Keratinocyte (primary cell): ENCODE measurements around the gene RPS8. TPM values are rescaled to one million over a fixed set of nuclear protein-coding genes. Genes with fewer than 3 reads are reported as not detected.

Experiments
- DNase-seq: peaks from one replicate; pipeline ENCODE4 v3.0.0-alpha.2; 2011; ENCODE audit warnings: low read depth, missing footprints, low spot score
- FAIRE-seq: peaks from 2 replicates; lab custom pipeline; 2011; peaks lifted over from hg19 to GRCh38; lab: Jason Lieb, UNC
- H2AFZ ChIP-seq: 2 replicates; pipeline ENCODE4 v1.6.0; 2012; ENCODE audit warnings: low read length, control low read depth, inconsistent platforms; ENCODE audit not compliant: control insufficient read depth
- H3K27ac ChIP-seq: 2 replicates; pipeline ENCODE4 v1.5.1; 2011; ENCODE audit warnings: low read length; ENCODE audit not compliant: control insufficient read depth, insufficient read depth
- H3K27me3 ChIP-seq: 3 replicates; pipeline ENCODE4 v1.6.0; 2011; ENCODE audit warnings: low read length; ENCODE audit not compliant: control insufficient read depth, insufficient read depth; ENCODE audit errors: extremely low read depth
- H3K36me3 ChIP-seq, 2 experiments: 2 replicates in 1 of 2; 3 replicates in 1 of 2; pipeline ENCODE4 v1.5.1; 2011; ENCODE audit warnings: low read length in 2 of 2, mild to moderate bottlenecking in 1 of 2; ENCODE audit not compliant: control insufficient read depth in 2 of 2, insufficient read depth in 2 of 2; ENCODE audit errors: extremely low read depth in 1 of 2
- H3K4me1 ChIP-seq: 3 replicates; pipeline ENCODE4 v1.5.1; 2011; ENCODE audit warnings: low read length; ENCODE audit not compliant: control insufficient read depth, insufficient read depth; ENCODE audit errors: extremely low read depth
- H3K4me2 ChIP-seq: 3 replicates; pipeline ENCODE4 v1.6.0; 2011; ENCODE audit warnings: low read depth, low read length; ENCODE audit not compliant: control insufficient read depth, insufficient read depth; ENCODE audit errors: extremely low read depth
- H3K4me3 ChIP-seq, 3 experiments: fragments of 200-600 bp in 1 of 3; sonication (generic) in 1 of 3; 2 replicates in 2 of 3; 3 replicates in 1 of 3; pipeline ENCODE4 v1.5.1; 2011 to 2016; ENCODE audit warnings: low read length in 3 of 3, mild to moderate bottlenecking in 3 of 3, control low read depth in 2 of 3, inconsistent platforms in 1 of 3, low read depth in 1 of 3, mixed read lengths in 1 of 3, mixed run types in 1 of 3, moderate library complexity in 1 of 3; ENCODE audit not compliant: control insufficient read depth in 2 of 3, insufficient read depth in 2 of 3; ENCODE audit errors: extremely low read depth in 1 of 3
- H3K79me2 ChIP-seq: 2 replicates; pipeline ENCODE4 v1.6.0; 2012; ENCODE audit warnings: low read length; ENCODE audit not compliant: control insufficient read depth, insufficient read depth
- H3K9ac ChIP-seq: 3 replicates; pipeline ENCODE4 v1.6.0; 2011; ENCODE audit warnings: low read length; ENCODE audit not compliant: control insufficient read depth, insufficient read depth; ENCODE audit errors: extremely low read depth
- H3K9me1 ChIP-seq: 3 replicates; pipeline ENCODE4 v1.6.0; 2011; ENCODE audit warnings: low read length; ENCODE audit not compliant: control insufficient read depth, insufficient read depth; ENCODE audit errors: extremely low read depth
- H3K9me3 ChIP-seq: 2 replicates; pipeline ENCODE4 v1.5.1; 2012; ENCODE audit warnings: low read depth, low read length; ENCODE audit not compliant: control insufficient read depth
- H4K20me1 ChIP-seq: 3 replicates; pipeline ENCODE4 v1.6.0; 2011; ENCODE audit warnings: low read length; ENCODE audit not compliant: control insufficient read depth, insufficient read depth; ENCODE audit errors: extremely low read depth
- CTCF ChIP-seq, 3 experiments: IDR thresholded peaks in 1 of 3; conservative IDR thresholded peaks in 1 of 3; optimal IDR thresholded peaks in 1 of 3; 2 replicates in 2 of 3; 3 replicates in 1 of 3; pipeline versions ENCODE3 to v1.5.1; 2011; ENCODE audit warnings: low read length in 3 of 3, mild to moderate bottlenecking in 3 of 3, moderate library complexity in 2 of 3, control low read depth in 1 of 3, inconsistent platforms in 1 of 3; ENCODE audit not compliant: insufficient read depth in 2 of 3; ENCODE audit errors: extremely low read depth in 1 of 3
- EZH2 ChIP-seq: IDR thresholded peaks from one replicate; pipeline ENCODE4 v1.6.1; 2012; ENCODE audit warnings: inconsistent platforms, mild to moderate bottlenecking, low read length, moderate library complexity
- dilution Hi-C: fragments of 300-500 bp; cut with MboI; formaldehyde crosslinking; loops from one replicate; pipeline ENCODE4 v1.7.0; 2020; ENCODE audit warnings: low sequenced_read_pairs; ENCODE audit not compliant: extremely low pct_ligation_motif_present
- polyA plus RNA-seq, 5 experiments: library from polyadenylated mRNA; depleted of rRNA in 3 of 5; stranded (reverse) in 3 of 5; stranded (forward) in 1 of 5; unstranded in 1 of 5; fragments of >200 nt; gene quantifications; 1 replicate in 1 of 5; 2 replicates in 3 of 5; 3 replicates in 1 of 5; pipeline versions ENCODE4 v1.2.1 to v1.2.3, GENCODE V29; 2011 to 2012; ENCODE audit warnings: missing spikeins in 2 of 5, low read depth in 1 of 5, low replicate concordance in 1 of 5

Gene RPS8
- polyA plus RNA-seq, 1 donor (not counting 4 experiments of a cell fraction or from before 2014, with no cell fraction given): 2,149 TPM

- TF ChIP-seq EZH2 (no peak), CTCF (optimal IDR thresholded peaks at IDR 0.05 in 1 of 3, IDR thresholded peaks at IDR 0.05 in 1 of 3, conservative IDR thresholded peaks at IDR 0.05 in 1 of 3; ENCODE audit: extremely low read depth in 1 of 3, insufficient read depth in 2 of 3, low read length in 3 of 3) (no peak)
- Histone ChIP-seq H3K4me1 (peaks cover 22% of the 10 kb centered on the region), H2AFZ (no peak overlapping the region), H3K9ac (no peak overlapping the region), H4K20me1 (peaks cover 19% of the 10 kb centered on the region), H3K4me3 (no peak overlapping the region), H3K27ac (no peak overlapping the region), H3K9me1 (peaks cover 2% of the 10 kb centered on the region), H3K79me2 (peaks cover 36% of the 10 kb centered on the region), H3K36me3 (peaks cover 26 to 47% of the 10 kb centered on the region in 2 experiments), H3K27me3 (no peaks in the 10 kb centered on the region), H3K4me2 (peak overlapping the region; percentile 11), H3K9me3 (no peaks in the 10 kb centered on the region)
- no peak for FAIRE-seq
- dilution Hi-C loops: no loop called here
- no peak for DNase-seq
These were observed 3.6 kb downstream of the RPS8 start for GRCh38 chr1:44778705-44779576.

- Histone ChIP-seq H3K36me3 (peaks cover 26 to 47% of the 10 kb centered on the region in 2 experiments), H3K9me3 (no peaks in the 10 kb centered on the region), H2AFZ (no peak overlapping the region), H3K4me3 (no peak overlapping the region), H4K20me1 (peaks cover 19% of the 10 kb centered on the region), H3K27ac (no peak overlapping the region), H3K79me2 (peaks cover 30% of the 10 kb centered on the region), H3K9me1 (peaks cover 2% of the 10 kb centered on the region), H3K4me2 (no peak overlapping the region), H3K4me1 (peaks cover 26% of the 10 kb centered on the region), H3K9ac (no peak overlapping the region), H3K27me3 (no peaks in the 10 kb centered on the region)
- DNase-seq (no peak), FAIRE-seq (no peak)
- no peak for TF ChIP-seq EZH2
- no peak for TF ChIP-seq CTCF (optimal IDR thresholded peaks at IDR 0.05 in 1 of 3, IDR thresholded peaks at IDR 0.05 in 1 of 3, conservative IDR thresholded peaks at IDR 0.05 in 1 of 3; ENCODE audit: extremely low read depth in 1 of 3, insufficient read depth in 2 of 3, low read length in 3 of 3)
- dilution Hi-C loops: no loop called here
These were observed 5.3 kb downstream of the RPS8 start for GRCh38 chr1:44780583-44781121.
